Activated CD4-positive, alpha-beta T cell treated with anti-CD3 and anti-CD28 coated beads for 24 hours (primary cell): ENCODE data around the gene HEMK1.
A peak's percentile ranks its signal among the peaks of the same experiment; 100 is the strongest.

Experiments used
- DNase-seq, 2 donors: peaks; one replicate each; pipeline ENCODE4 v3.0.0-alpha.2; 2020; ENCODE audit warnings: low read depth in 2 of 2

HEMK1 gene

DNA sequence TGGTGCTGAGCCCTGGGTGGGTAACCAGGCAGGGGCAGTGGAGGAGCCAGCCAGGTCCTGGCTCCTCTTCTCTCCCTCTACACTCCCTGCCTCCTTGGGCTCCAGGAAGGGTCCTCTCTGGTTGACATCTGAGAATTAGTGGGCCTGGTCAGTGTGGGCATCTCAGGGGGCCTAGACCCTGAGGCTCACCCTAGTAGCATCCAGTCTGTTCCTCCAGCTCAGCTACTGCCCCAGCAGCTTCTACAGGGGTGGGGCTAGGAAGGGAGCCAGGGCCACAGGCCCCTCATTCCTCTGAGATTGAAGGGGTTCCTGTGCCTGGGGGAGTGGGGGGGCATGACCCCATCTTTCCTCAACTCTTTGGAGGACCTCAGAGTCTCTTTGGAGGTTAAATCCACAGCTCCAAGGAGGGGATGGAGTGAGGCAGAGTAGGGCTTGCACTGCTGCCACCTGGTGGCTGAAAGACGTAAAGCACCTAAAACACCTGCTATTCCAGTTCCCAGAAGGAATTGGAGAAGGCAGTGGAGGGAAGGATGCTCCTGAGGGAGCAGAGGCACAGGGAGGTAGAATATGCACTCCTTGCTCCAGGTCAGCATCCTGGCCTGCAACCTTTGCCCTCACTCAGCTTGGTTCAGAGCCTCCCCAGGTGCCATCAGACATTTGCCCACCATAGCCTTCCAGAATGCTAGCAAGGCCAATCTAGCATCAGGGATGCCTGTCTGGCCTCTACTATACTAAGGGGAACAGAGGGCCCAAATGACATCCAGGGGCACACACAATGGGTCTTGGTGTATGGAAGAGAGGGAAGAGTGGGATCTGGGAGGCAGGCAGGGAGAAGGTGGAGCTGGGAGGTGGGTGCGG is 26.9 kb upstream of the HEMK1 start:
- peak; percentile 42 to 56 for DNase-seq

DNA sequence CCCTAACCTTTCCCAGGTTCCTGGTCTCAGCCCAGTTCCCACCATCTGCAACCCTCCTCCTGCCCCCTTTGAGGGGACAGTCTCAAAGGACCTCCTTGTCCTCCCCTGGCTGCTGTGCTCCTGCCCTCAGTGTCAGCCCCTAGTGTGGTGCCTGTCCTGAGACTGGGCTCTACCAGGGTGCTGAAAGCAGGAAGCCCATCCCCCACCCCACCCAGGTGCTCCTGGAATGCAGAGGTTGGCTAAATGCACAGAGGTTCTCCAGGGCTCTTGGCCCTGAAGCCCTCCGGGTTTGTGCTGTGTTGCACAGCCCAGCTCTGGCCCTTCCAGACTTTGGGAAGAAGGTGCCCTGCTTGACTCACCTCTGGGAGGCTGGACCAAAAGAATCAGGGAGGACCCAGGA is 23.5 kb upstream of the HEMK1 start:
- no peak for DNase-seq

DNA sequence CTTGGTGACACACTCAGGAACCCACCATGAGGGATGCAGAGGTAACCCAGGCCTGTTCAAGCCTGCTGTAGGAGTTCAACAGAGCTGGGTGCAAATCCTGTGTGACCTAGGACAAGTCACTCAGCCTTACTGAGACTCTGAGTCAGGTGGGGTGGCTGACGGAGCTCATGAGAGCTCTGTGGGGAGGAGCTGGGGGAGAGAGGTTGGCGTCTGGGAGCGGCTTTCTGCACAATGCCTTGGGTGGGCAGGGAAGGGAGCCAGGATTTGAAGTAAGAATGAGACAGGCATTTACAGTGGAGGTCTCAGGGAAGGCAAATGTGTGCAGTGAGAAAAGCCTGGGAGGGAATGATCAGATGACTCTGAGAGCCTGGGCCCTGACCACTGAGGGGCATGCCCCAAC is 20.1 kb upstream of the HEMK1 start:
- DNase-seq = no peak

DNA sequence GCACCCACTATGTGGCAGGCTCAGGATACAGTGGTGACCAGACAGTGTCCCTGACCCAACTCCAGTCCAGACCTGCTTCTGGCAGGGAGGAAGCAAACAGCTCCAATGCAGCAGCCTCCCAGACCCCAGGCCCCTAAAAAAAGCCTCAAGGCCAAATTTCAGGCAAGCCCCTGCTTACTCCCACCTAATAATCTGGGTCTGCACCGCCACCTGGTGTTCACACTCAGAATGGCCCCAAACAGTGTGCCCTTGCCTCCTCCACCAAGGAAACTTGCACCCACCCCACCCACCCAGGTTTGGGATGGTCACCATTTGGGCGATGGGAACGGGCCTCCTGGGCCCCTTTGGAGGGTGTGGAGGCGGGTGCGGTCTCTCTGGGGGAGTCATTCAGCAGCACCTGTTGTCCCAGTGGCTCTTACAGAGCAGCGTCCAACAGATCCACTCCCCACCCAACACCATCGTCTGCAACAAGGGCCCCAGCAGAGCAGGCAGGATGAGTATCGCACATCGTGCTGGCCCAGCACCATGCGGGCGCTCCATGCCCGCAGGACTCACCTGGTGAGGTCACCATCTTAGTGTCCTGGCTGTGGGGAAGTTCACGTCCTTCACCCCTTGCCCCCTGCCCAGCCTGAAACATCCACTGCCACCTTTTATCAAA is 19.1 kb upstream of the HEMK1 start:
- DNase-seq = peak; percentile 53 to 56

DNA sequence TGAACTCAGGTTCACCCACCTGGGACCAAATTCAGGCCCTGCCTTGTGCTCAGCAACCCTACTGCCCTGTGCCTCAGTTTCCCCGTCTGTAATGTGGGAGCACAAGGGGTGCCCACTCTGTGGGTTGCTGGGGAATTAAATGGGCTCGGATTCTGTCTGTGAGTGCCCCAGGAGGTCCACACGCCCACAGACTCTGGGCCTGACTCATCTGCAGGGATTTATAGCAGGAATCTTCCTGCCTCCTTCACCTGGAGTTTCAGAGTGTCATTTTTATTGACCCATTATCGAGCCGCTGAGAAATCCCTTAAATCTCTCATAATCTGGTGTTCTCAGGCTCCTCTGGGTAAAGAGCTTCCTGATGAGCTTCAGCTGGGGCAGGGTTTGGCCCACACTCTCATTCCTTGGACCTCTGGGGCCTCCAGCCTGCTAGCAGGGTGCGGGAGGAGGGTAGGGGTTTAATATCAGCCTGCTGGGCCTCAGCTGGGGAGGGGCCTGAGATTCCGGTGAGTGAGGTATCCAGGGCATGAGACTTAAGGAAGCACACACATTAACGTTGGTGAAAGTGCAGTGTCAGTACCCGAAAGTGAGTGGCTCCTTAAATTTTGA is 18.2 kb upstream of the HEMK1 start:
- DNase-seq = no peak

DNA sequence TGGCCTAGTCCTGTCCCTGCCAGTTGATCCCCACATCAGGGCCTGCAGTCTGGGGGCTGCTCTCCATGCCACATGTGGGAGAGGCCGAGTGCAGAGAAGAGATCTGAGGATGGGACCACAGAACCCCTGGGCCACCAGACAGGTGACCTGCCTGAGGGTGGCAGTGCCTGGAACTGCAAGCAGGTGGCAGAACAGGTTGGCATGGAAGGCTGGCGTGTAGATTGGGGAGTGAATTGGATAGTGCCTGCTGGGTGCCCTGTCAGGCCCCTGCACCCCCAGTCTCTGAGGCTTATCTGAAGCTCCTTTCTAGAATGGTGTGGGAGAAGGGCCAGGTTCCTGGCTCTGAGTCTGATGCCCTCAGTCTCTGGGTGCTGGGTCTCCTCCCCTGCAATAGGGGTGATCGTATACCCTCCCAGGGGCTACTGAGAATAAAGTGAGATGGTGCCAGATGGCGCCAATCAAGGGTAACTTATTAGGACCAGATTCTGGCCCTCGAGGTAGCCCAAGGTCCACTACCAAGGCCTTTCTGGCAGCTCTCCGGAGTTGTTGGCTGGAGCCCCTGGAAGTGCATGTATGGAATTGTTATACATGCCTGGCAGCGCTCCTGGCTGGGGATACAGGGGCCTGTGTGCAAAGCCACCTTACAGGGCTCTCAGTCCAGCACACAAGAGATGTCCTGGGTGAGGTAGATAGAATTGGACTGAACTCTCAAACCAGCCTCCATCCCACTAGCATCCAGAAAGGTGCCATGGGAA is 17.5 kb upstream of the HEMK1 start:
- DNase-seq = no peak

DNA sequence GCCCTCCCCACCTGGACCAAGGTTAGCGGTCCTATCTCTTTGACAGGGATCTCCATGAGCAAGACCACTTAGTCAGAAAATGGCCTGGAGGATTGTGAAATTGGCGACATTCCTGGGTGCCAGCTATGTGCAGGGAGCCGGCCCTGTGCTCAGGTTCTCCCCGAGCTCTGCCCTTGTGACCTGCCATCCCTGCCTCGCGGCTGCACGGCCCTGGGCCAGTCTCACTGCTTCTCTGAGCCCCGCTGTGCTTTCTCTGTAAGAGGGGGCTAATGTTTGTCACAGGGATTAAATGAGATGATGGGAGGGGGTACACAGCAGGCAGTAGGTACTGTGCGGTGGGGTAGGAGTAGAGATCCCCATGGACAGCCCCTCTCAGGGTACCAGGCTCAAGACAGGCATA is 16.7 kb upstream of the HEMK1 start:
- no peak for DNase-seq

DNA sequence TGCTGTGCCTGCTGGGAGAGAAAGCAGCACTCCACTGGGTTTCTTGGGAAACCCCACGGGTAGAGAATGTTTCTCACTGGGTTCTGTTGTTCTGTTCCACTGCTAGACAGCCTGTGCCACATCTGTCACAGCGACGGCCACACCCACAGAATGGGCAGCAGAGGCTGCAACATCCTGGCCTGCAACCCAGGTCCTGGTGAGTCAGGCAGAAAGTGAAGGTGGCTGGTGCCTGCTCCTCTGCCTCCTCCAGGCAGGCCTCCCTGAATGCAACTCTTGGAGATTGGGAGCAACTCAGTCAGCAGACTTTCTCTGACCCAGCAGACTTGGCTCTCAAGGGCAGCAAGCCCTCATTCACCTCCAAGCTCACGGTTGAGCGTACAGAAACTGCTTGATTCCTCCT is 14.8 kb upstream of the HEMK1 start:
- DNase-seq = no peak

DNA sequence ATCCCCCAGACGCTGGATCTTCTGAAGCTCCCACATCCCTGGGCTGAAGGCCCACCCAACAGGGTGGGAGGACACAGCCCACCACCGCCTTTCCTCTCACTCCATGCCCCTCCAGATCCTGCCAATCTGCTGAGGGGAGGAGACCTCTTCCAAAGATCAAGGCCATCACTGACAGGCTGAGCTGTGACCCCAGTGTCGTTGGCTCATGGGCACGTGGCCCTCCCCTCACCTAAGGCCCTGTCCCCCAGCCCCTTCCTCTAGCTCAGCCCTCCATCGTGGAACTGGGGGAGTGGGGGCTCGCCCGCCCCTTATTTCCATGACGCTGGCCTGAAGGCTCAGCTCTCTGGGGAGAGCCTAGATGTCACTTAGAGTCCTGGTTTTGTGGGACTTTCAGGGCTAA is 12.2 kb upstream of the HEMK1 start:
- no peak for DNase-seq

DNA sequence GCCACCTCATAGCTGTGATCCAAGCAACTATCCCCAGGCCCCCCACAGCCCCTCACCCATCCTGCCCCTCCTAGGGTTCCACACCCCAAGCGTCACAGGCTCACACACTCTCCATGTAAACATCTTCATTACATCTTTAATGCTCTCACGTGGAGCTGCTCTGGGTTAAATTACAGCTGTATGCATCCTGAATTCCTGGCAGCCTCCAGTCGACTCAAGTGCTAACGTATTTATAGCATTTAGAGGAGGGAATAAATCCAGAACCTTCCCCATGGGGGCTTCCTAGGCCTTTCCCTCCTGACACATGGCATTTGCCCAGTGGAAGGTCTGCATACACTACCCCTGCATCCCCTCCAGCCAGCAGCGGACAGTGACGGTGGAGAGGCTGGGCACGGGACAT is 11.4 kb upstream of the HEMK1 start:
- no peak for DNase-seq

DNA sequence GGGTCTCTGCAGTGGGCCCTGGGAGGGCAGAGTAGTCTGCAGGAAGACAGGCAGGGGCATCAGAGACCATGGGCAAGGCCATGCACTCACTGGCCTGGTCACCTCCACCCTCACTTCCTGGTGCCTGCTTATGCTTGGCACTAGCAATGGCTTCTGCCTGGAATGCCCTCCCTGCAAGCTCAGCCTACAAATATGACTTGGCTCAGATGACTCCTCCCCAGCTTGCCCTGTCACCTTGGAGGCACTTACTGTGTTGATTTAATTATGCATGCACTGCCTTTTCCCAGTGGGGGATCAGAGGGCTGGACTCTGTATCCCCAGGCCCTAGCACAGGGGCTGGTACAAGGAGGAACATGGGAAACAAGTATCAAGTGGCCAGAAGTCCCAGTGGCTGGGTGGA is 9.6 kb upstream of the HEMK1 start:
- no peak for DNase-seq

DNA sequence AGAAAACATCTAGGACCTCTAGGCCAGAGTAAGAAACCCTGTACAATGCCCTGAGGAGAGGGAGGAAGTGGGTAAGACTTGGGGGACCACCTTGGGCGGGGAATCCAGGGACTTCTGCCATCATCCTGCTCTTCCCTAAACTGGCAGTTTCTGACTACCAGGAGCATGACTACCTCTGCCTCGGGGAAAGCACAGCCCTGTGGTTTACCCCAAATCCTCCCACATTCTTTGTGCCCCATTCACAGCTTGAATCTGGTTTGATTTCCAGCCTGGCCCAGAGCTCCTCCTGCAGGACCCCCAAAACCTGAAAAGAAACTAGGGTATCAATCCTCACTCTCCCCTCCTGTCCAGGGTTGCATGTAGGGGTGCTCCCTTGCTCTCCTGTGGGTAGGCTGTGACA is 6.5 kb upstream of the HEMK1 start:
- DNase-seq = no peak

DNA sequence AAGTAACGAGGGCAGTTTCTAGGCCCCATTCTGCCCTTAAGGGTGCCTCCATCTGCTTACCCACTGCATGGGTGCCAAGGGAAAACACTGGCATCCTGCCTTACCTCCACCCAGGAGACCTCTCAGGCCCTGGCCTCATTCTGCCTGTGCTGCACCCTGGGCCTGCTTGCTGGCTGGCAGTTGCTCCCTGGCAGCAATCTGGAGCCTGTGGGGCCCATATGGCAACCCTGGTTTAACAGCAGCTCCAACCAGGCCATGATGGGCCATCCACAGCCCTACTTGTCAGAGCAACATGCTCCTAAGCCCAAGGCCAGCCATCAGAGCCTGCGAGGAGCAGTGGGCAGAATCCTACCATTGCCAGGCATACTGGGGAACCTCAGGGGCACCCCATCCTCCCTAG is 5.5 kb upstream of the HEMK1 start:
- DNase-seq = no peak

DNA sequence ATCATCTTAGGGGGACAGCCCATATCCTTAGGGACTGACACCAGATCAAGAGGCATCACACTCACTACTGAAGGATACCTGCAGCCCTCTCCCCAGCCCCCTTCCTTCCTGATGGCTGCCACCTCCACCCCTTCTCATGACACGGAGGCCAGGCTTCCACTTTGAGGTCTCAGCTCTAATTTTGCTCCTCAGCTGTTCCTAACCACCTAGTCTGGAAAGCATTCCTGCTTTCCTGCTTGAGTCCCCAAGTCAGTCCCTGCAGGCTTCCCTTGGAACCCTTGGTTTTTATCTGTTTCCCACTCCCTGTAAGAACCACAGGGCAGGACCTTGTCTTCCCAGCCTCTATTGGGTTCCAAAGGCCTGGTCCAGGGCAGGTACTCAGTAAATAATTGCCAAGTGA is 5.0 kb upstream of the HEMK1 start:
- DNase-seq = no peak

DNA sequence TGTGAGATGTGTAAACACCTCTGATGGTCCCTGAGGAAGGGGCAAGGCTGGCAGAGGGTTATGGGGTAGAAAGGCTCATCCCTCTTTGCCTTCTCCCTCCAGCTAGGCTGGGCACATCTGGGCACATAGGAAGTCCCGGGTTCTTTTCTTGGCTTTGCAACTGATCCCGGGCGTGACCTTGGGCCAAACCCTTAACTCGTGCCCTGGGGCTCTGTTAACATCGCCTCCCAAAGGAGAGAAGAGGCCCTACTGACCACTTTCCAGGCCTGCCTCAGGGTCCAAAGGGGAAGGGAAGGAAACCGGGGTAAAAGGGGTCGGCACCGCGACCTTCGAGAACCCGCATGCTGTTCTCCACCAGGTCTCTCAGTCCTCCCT is 2.3 kb upstream of the HEMK1 start:
- DNase-seq = no peak

DNA sequence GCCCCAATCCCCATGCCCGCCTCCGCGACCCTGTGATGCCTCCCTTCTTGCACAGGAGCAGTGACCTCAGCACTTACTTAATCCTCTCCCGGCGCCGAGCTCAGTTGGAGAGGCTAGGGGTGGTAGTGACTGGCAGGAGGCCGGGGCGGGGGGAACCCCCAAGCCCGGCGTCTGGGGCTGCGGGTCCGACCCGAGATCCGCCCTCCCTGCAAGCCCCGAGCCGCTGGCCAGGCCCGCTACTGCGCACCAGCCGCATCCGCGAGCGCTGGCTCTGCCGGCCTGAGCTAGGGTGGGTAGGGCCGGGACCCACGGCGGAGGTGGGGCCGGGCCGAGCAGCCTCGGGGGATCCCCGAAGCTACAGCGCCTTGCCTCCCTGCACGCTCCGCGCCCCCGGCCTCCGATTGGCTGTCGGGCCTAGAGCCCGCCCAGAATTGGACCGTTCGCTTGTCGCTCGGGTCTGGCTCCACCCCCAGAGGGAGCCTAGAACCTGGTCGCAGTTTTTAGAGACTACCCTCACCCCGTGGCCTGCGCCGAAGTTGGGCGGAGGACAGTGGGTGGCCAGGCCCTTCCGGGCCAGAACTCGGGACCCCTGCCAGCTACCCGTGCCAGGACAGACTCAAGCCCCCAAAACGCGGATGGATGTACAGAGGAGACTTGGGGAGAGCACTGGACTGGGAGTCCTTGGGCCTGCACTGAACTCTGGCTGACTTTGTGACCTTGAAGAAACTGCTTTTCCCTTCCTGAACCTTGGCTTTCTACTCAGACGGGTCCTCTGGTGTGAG is 1.7 kb upstream of the HEMK1 start, which contains the start of gene C3orf18:
Gene C3orf18, minus strand, starts transcription at position 362 of the 782 bp plus-strand sequence. CDS start 2,048 bp downstream, outside the sequence.
- DNase-seq = peak; percentile 90 to 96

DNA sequence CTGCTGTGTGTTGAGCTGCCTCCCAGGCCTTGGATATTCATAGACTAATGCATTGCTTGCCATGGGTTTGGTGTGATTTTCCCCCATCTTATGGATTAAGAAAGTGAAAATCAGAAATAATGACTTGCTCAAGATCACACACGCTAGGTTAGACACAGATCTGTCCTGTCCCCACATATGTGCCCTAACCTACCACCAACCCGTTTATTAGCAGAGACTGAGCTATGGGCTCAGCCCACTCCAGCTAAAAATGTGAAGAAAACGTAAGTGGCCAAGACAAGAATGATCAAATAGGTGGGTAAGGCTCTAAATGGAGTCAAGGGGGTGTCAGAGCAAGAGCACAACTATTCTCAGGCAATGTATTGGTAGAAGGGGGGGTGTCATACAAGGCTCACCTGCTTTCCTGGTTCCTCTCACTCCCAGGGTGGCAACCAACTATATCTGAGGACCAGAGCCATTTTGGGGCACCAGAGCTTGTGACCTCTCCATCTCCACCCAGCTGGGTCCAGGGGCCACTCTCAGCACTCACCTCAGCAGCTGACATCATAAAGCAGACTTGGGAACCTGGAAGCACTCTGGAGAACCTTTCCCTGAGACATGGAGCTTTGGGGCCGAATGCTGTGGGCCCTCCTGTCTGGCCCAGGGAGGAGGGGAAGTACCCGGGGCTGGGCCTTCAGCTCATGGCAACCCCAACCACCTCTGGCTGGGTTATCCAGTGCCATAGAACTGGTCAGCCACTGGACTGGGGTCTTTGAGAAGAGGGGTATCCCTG is 1.4 kb downstream of the HEMK1 start:
- DNase-seq = no peak

DNA sequence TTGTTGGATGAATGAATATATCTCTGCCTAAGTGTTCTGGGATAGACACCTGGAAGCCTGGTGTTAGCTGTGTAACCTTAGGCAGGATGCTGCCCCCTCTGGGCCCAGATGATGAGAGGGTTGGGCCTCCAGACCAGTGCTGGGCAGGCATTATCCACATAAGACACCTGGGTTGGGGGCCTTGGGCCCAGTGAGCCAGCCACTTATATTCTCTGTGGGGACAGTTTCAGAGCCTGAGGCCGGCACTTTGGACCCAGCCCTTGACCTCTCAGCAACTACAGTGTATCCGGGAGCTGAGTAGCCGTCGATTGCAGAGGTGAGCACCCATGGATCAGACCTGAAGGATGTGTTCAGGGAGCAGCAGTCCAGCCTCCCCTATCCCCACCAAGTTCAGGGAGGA is 2.2 kb downstream of the HEMK1 start:
- no peak for DNase-seq

DNA sequence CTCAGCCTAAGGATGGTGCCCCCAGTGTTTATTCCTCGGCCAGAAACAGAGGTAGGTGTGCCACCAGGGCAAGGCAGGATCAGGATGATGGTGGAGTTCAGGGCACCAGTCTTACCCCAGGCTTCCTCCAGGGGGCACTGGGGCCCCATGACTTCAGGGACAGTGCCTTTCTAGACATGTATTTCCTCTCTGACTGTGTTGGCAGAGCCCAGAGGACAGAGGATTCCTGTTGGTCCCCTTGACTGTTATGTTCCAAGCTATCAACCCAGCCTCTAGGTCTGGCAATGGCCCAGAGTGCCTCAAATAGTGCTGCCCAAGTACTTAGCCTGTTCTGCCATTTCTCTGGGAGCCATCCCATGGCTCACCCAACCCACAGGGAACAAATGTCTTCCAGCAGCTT is 2.8 kb downstream of the HEMK1 start:
- peak; percentile 76 to 77 for DNase-seq

DNA sequence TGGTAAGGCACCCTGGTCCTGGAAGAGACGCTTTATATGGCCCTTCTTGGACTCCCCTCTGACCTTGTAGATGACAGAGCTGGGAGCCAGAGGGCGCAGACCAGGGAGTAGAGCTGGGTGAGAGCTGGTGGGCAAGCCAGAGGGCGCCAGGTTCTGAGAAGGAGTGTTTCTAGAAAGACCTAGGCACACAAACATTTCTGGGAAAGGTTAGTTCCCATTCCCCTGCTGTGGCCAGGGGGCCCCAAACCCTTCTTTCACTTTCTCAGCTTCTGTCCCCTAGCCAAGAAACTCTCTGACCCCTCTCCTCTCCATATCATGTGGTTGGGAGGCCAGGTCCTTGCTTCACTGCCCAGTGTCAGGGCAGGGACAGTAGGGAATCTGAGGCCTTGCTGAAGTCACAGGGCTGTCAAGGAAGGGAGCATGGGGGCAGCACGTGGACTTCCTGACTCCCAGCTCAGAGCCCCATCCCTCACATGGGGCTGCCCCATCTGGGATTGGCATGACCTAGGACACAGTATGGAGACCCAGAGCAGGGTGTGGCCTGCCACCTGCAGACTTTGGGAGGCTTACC is 3.6 kb downstream of the HEMK1 start:
- no peak for DNase-seq
